ENCODE results near the gene RNF6. TPM values are rescaled to one million over a fixed set of nuclear protein-coding genes. Genes with fewer than 3 reads are reported as not detected.

Gene RNF6
- total RNA-seq, 1 experiment from 2014 or later: 19.5 TPM

DNA sequence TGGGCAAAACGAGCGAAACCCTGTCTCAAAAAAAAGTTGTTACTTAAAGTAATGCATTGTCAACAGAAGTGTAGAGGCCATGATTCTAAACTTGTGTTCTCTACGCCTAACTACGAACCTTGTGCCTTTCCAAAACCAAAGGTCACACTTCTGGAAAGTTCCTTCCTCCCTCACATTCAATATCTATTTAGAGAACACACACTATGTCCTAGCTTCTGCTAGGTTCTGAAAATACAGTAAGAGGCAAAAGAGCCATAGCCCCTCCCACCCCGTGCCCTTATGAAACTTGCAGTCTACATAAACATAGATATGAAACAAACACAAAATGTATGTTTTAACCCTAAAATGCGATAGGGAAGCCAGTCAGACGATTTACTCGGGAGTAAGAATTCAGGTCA, 36.4 kb downstream of the RNF6 start:
- no peak overlapping the region for H4K91ac ChIP-seq (ENCODE audit: insufficient read length, low read depth, low read length)
- no peak overlapping the region for H4K5ac ChIP-seq (ENCODE audit: insufficient read length, low read depth, low read length)
- no peaks in the 10 kb centered on the region for H3K27me3 ChIP-seq (ENCODE audit: insufficient read depth, low read length)
- no peak overlapping the region for H2BK15ac ChIP-seq (ENCODE audit: low read depth, low read length)
- H2BK120ac ChIP-seq (ENCODE audit: low read depth, low read length, poor library complexity, severe bottlenecking): no peak overlapping the region
- TF ChIP-seq, protein P1, sequence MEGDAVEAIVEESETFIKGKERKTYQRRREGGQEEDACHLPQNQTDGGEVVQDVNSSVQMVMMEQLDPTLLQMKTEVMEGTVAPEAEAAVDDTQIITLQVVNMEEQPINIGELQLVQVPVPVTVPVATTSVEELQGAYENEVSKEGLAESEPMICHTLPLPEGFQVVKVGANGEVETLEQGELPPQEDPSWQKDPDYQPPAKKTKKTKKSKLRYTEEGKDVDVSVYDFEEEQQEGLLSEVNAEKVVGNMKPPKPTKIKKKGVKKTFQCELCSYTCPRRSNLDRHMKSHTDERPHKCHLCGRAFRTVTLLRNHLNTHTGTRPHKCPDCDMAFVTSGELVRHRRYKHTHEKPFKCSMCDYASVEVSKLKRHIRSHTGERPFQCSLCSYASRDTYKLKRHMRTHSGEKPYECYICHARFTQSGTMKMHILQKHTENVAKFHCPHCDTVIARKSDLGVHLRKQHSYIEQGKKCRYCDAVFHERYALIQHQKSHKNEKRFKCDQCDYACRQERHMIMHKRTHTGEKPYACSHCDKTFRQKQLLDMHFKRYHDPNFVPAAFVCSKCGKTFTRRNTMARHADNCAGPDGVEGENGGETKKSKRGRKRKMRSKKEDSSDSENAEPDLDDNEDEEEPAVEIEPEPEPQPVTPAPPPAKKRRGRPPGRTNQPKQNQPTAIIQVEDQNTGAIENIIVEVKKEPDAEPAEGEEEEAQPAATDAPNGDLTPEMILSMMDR (conservative IDR thresholded peaks at IDR 0.05): no peak
- no peaks in the 10 kb centered on the region; a peak in 1 of 5 replicates for H3K9me3 Mint-ChIP-seq
- H3K79me2 ChIP-seq (ENCODE audit: insufficient read depth, low read length): no peaks in the 10 kb centered on the region
- no peak overlapping the region for H2BK12ac ChIP-seq (ENCODE audit: insufficient read length, low read depth, low read length)
- H3K14ac ChIP-seq (ENCODE audit: insufficient read depth, low read length): no peak overlapping the region
- H3K27me3 Mint-ChIP-seq (ENCODE audit: low read depth): peaks cover 13% of the 10 kb centered on the region
- H3K18ac ChIP-seq (ENCODE audit: insufficient read length, low read depth, low read length): no peak overlapping the region
- H3K9me3 ChIP-seq (ENCODE audit: control insufficient read depth, low read depth, low read length): no peaks in the 10 kb centered on the region
- H3K79me1 ChIP-seq (ENCODE audit: insufficient read depth, low read depth, low read length, poor library complexity, severe bottlenecking): no peaks in the 10 kb centered on the region
- H2BK20ac ChIP-seq (ENCODE audit: low read depth, low read length, poor library complexity, severe bottlenecking): no peak overlapping the region
- H3K23ac ChIP-seq (ENCODE audit: insufficient read length, low read depth, low read length): no peak overlapping the region
- H3K4me1 ChIP-seq (ENCODE audit: insufficient read depth, low read length): no peaks in the 10 kb centered on the region
- no peaks in the 10 kb centered on the region for H4K20me1 ChIP-seq (ENCODE audit: control insufficient read depth, insufficient read depth, insufficient read length)
- no peaks in the 10 kb centered on the region for H3K36me3 Mint-ChIP-seq (ENCODE audit: insufficient read depth in 1 of 3, low read depth in 3 of 3)
- H3T11ph ChIP-seq (ENCODE audit: low read length): no peak overlapping the region
- no peak overlapping the region for H3K4ac ChIP-seq (ENCODE audit: low read depth, low read length)
- H4K8ac ChIP-seq (replicated peaks; ENCODE audit: insufficient read length, low read depth, low read length): no peak overlapping the region
- no peak overlapping the region for H3K56ac ChIP-seq (ENCODE audit: insufficient read length, low read depth, low read length)
- no peak overlapping the region for H2BK5ac ChIP-seq (ENCODE audit: insufficient read length, low read length)
- H3K4me1 Mint-ChIP-seq: peaks cover 5 to 8% of the 10 kb centered on the region in 2 experiments; a peak in 3 of 4 replicates
- peak overlapping the region; percentile 74 to 80 for H3K4me3 Mint-ChIP-seq
- H3K27ac Mint-ChIP-seq: peak overlapping the region in 1 of 3 experiments; percentile 78; a peak in 2 of 7 replicates
- peak overlapping the region; percentile 69 for H3K4me2 ChIP-seq (ENCODE audit: insufficient read depth, insufficient read length, low read length)
- no peak overlapping the region for H2AK5ac ChIP-seq (ENCODE audit: insufficient read length, low read length)
- DNase-seq: no peak
- no peak overlapping the region for H3K9ac ChIP-seq (ENCODE audit: extremely low read depth, insufficient read length, low read length)
- peaks cover 4% of the 10 kb centered on the region for H3K23me2 ChIP-seq (ENCODE audit: insufficient read length, low read depth, low read length, poor library complexity, severe bottlenecking)
- peak overlapping the region; percentile 17 for H2AFZ ChIP-seq (ENCODE audit: low read length)
- WGBS (ENCODE audit: extremely low coverage, insufficient read length, low lambda C conversion rate): no CpG with 5 or more reads among the region's 8 CpGs
- no peak overlapping the region for H3K27ac ChIP-seq (ENCODE audit: insufficient read length, low read depth, low read length)

Data from H9 (cell line).